ENCODE data around the gene ZNF430.
"Not testable (repeated sequence)": the region's sequence is repeated elsewhere in the genome, so short reads cannot be mapped to it uniquely, and the experiment has no call there.

ZNF430 gene

DNA sequence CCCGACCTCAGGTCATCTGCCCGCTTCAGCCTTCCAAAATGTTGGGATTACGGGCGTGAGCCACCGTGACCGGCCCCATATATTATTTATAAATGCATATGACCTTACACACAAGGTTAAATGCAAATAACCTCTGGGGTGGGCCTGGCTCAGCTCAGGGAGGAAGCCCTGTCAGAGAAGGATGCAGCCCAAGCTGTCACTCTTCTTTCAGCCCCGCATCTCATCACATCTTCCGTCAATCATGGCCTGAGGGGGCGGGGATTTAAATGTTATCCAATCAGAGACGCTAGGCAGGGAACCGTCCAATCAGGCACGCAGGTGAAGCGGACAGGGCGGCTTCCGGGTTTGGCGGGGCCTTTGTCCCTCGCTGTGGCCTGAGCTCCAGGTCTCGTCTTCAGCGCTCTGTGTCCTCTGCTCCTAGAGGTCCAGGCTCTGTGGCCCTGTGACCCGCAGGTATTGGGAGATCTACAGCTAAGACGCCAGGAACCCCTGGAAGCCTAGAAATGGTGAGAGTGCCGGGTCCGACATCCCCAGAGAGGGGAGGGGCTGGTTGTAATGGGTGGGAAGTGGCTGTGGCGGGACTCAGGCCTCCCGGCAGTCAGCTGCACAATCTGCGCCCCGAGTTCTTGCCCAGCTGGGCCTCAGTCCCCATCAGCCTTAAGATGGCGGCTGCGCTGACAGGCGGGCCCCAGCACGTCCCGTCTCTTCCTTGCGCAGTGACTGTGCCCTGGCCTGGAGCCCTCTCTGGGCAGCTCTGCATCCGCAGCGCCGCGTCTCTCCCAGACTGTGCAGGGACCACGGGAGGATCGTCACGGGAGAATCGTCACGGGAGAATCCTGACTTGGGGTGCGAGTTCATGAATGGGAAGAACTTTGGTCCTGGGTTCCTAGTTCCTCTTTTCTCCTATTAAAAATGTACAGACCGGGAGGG is at the start of gene ZNF430:
Gene ZNF430, plus strand, starts transcription at position 360 of the 930 bp plus-strand sequence. Its CDS starts 144 bp downstream, at position 504.
- peak; percentile 84 for DNase-seq

DNA sequence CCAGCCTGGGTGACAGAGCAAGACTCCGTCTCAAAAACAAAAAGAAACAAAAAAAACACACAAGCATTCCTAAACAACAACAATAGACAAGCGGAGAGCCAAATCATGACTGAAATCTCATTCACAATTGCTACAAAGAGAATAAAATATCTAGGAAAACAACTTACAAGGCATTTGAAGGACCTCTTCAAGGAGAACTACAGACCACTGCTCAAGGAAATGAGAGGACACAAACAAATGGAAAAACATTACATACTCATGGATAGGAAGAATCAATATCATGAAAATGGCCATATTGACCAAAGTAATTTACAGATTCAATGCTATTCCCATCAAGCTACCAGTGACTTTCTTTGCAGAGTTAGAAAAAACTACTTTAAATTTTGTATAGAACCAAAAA is 27.7 kb upstream of the ZNF430 start:
- DNase-seq = not testable (repeated sequence)

DNA sequence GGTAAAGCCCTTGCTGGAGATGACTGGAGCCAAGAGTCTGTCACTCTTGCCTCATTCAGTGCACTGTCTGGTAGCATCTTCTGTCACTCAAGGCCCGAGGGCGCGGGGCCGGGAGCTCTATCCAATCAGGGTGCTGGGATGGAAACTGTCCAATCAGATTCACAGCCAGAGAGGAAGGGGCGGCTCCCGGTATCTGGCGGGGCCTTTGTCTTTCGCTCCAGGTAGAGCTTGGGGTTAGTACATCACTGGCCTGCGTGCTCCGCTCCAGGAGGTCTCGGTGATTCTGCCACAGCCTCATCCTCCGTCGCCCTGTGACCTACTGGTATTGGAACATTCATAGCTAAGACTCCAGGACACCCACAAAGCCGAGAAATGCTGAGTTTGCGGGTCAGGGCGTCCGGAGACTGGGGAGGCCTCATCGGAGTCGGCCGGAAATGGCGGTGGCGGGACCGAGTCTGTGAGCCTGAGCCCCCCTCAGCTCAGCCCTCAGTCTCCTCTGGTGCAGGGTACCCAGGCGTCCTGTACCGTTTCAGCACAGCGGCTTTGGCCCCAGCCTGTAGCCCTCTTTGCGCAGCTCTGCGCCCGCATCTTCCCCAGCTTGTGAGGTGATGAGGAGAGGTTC is 20.6 kb upstream of the ZNF430 start:
- DNase-seq = peak; percentile 80

DNA sequence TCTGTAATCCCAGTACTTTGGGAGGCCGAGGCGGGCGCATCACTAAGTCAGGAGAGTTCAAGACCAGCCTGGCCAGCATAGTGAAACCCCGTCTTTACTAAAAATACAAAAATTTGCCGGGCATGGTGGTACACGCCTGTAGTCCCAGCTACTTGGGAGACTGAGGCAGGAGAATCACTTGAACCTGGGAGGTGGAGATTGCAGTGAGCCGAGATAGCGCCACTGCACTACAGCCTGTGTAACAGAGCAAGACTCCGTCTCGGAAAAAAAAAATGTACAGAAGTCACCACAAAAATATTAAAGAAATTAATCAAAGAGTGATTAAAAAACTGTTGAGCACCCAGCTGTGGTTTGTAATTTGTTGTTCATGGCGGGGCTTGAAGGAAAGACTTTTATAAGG is 781 bp downstream of the ZNF430 start:
- DNase-seq = not testable (repeated sequence)

DNA sequence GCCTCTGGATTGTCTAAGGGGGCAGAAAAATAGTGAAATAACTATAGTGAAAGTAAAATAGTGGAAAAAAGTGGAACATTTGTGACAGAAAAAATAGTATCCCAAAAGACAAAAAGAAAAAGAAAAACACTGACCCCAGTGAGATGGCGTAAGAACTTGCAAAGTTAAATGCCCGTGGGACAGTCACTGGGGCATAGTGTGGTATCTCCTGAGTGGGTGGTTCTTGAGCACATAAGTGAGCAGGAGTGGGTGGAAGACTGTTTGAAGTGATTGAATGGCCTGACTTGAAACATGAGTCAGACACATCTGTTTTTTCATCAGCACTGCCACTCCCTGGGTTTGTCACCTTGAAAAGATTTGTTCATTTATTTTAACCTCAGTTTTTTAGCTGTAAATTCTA is 2.5 kb downstream of the ZNF430 start:
- DNase-seq = no peak

DNA sequence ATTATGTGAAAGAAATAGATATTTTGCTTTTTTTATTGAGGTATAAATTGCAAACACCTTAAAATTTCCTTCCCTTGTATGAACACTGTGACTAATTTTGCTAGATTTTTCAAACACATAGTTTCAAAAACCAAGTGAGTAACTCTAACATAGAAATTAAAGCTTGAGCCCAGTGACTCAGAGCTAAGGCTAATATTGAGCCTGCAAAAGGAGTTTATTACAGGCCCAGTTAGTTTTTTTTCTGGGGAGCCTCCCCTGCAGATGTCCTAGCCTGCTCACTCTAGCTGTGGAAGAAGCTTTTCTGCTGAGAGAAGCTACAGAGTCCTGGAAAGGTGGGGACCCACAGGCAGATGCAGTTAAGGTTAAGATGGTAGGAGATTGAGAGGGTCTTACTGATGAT is 3.4 kb downstream of the ZNF430 start:
- DNase-seq = no peak

DNA sequence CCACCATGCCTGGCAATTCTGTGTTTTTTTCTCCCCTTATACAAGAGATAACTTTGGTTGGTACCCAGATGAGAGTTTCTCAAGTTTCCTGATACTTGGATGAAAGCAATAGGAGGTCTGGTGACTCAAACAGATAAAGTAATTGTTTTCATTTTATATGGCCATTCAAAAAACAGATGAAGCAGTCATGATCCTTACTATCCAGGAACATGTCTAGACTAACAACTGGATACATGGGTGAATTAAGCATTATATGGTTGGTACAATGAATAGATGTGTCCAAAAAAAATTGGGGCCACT is 8.5 kb downstream of the ZNF430 start:
- DNase-seq = no peak

DNA sequence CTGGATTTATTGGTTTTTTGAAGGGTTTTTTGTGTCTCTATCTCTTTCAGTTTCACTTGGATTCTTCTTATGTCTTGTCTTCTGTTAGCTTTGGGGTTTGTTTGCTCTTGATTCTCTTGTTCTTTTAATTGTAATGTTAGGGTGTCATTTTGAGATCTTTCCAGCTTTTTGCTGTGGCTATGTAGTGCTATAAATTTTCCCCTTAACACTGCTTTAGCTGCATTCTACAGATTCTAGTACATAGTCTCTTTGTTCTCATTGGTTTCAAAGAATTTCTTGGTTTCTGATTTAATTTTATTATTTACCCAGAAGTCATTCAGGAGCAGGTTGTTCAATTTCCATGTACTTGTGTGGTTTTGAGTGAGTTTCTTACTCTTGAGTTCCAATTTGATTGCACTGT is 24.6 kb downstream of the ZNF430 start:
- no peak for DNase-seq

DNA sequence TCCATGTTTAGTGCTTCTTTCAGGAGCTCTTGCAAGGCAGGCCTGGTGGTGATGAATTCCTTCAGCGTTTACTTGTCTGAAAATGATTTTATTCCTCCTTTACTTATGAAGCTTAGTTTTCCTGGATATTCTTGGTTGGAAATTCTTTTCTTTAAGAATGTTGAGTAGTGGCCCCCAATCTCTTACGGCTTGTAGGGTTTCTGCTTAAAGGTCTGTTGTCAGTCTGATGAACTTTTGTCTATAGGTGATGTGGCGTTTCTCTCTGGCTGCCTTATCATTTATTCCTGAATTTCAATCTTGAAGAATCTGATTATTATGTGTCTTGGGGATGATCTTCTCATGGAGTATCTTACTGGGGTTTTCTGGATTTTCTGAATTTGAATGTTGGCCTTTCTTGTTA is 26.0 kb downstream of the ZNF430 start:
- DNase-seq = no peak

DNA sequence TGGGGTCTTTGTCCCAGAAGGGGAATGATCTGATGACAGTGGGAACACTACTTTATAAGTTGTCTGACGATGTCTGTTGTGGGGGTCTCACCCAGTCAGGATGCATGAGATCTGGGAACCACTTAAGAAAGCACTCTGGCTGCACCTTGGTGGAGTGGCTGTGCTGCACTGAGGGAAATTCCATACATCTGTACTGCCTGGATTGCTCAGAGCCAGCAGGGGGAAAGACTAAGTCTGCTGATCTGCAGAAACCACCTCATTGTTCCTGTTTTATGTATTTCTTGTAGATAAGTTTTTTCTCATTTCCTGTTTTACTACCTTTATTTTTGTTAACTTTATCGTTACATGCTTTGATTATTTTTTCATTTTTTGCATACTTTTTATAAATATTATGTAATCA is 27.3 kb downstream of the ZNF430 start:
- no peak for DNase-seq

DNA sequence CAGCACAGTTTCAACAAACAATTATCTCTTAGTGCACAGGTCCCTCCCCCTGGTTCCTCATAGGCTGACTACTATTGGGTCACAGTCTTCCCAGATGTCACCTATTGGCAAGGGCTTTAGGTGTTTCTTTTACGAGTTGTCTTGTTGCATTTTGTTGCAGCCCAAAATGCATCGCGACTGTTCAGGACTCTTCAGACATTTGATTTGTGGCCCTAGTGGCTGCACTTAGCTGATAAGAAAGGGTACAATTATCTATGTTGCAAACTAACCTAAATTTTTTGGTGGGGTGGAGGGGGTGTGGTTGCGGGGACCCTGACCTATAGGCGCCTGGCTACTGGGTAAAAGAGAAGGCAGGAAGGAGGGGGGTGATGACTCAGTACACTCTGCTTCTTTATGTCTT is 32.4 kb downstream of the ZNF430 start:
- DNase-seq = no peak

DNA sequence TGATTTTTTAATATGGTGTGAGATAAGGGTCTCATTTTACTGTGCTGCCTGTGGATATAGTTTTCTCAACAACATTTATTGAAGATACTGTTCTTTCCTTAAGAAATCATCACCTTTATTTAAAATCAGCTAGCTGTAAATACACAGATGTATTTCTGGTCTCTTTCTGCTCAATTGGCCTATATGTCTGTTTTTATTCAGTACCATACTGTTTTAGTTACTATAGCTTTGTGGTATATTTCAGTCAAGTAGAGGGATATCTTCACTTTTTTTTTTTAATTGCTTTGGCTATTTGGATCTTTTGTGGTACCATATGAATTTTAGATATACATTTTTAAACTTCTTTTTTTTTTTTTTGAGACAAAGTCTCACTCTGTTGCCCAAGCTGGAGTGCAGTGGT is 44.9 kb downstream of the ZNF430 start:
- DNase-seq = no peak

DNA sequence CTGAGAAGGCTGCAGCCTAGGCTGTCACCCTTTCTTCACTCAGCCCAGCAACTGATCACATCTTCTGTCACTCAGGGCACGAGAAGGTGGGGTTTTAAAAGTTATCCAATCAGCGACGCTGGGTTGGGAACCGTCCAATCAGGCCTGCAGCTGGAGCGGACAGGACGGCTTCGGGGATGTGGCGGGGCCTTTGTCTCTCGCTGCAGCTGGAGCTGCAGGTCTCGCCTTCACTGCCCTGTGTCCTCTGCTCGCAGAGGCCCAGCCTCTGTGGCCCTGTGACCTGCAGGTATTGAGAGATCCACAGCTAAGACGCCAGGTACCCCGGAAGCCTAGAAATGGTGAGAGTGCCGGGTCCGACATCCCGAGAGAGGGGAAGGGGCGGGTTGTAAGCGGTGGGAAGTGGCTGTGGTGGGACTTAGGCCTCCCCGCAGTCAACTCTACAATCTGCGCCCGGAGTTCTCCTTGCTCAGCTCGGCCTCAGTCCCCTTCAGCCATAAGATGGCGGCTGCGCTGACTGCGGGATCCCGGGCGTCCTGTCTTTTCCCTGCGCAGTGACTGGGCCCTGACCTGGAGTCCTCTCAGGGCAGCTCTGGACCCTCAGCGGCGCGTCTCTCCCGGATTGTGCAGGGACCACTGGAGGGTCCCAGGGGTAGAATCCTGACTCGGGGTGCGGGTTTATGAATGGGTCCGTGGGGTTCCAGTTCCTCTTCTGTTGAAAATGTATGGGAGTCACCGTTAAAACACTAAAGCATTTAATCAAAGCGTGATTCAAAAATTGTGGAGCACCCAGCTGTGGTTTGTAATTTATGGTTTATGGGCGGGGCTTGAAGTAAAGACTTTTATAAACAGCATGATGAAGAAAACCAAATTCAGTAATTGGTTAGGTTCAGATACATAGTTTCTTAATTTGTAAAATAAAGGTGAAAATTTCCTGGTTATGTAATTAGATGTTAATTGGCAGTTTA is 61.8 kb downstream of the ZNF430 start, which contains the start of gene ZNF714:
Gene ZNF714, plus strand, starts transcription at position 193 of the 965 bp plus-strand sequence. CDS start 16,066 bp downstream, outside the sequence.
- DNase-seq = peak; percentile 72

DNA sequence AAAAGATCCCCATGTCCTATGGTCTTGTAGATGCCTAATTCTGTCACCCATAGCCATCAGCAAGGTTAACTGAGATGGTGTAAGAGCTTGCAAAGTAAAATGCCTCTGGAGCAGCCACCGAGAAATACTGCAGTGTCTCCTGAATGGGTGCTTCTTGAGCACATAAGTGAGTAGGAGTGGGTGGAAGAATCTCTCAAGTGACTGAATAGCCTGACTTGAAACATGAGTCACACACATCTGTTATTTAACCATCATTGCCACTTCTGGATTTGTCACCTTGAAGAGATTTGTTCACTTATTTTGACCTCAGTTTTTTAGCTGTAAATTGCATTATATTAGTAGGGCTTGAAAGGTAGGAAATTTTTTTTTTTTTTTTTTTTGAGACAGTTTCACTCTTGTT is 63.9 kb downstream of the ZNF430 start:
- no peak for DNase-seq

DNA sequence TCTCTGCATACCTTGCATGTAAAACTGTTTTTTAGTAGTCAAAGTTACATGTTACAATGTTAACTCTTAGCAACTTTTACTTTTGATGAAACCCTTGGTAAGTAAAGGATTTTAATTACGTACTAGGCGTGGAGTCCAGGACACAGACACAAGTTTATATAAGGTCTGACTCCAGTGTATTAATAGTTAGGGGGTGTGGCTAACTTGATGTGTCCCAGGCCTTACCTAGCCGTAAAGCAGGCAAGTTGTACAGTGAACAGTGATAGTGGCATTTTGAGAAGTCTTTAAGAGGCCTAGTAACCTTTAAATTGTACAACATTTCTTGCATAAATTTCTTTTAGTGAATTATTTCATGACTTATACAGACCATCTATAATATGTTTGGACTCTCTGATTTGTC is 67.4 kb downstream of the ZNF430 start:
- no peak for DNase-seq

DNA sequence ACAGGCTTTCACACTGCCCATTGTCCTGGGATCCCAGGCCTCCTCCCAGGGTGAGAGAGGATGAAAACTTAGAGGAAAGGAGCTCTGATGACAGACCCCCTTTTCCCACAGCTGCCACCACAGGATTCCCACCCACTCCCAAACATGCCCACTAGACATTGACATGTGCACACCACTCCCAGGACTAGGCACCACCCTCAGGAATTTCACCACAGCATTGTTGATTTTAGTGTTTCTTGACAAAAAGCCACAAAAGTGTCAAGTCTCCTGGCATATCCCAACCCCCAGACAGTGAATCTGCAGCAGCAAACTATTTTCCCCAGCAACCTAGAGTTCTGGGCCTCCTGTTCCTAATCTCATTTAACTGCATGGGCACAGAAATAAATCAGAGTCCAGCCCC is 71.7 kb downstream of the ZNF430 start:
- DNase-seq = no peak

DNA sequence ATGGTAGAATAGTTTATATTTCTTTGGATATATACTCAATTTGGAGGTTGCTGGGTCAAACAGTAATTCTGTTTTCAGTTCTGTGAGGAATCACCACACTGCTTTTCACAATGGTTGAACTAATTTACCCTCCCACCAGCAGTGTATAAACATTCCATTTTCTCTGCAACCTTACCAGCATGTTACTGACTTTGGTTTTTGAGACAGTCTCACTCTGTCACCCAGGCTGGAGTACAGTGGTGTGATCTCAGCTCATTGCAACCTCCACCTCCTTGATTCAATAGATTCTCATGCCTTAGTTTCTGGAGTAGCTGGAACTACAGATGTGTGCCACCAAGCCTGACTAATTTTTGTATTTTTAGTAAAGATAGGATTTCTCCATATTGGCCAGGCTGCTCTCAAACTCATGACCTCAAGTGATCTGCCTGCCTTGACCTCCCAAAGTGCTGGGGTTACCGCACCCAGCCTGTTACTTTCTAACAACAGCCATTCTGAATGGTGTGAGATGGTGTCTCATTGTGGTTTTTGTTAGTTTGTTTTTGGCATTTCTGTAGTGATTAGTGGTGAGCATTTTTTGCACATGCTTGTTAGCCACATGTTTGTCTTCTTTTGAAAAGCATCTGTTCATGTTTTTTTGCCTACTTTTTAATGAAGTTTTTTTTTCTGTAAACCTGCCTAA is 74.0 kb downstream of the ZNF430 start:
- DNase-seq = no peak

DNA sequence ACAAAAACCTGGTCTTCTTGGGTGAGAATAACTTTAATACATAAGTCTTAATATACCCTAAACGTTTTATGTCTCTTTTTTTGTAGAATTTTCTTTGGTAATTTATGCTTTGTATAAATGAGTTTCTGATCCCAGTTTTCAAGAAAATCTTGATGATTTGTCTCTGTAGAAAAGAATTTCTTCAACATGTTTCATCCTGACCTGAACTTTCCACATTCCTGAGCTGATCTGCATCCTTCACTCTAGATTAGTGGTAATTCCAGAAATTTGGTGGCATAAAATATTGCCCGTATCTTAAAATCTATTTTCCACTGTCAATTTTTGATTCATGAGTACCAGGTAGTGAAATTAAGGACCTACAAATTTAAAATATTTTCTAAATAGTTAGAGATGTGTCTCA is 77.8 kb downstream of the ZNF430 start:
- DNase-seq = no peak

DNA sequence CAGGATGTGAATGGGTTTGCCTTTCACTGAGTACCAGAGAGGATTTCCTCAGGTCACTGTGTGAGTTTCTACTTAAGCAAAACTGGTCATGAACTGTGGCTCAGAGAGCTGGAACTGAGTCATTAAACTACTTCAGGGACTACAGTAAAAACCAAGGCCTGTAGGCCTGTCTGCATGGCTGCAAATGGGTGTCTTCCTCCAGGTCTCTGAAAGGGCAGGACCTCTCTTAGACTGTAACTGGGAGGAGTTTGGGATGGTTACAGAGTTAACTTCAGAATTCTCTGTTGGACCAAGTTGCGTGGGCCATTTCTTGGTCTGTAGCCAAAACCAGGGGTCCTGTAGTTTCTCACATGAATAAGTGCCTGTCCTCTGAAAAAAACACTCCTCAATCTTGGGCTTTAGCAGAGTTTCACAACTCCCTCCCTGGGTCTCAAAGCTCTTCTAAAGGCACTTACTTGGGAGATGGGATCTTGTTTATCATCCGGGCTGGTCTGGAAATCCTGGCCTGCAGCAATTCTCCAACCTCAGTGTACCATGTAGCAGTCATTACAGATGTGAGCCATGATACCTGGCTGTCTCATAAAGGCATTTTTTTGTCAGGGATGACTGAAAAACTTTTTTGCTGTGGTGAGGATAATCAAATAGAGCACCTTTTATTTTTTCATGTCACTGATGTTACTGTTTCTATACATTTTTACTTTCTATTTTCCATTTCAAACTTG is 81.2 kb downstream of the ZNF430 start:
- DNase-seq = no peak

DNA sequence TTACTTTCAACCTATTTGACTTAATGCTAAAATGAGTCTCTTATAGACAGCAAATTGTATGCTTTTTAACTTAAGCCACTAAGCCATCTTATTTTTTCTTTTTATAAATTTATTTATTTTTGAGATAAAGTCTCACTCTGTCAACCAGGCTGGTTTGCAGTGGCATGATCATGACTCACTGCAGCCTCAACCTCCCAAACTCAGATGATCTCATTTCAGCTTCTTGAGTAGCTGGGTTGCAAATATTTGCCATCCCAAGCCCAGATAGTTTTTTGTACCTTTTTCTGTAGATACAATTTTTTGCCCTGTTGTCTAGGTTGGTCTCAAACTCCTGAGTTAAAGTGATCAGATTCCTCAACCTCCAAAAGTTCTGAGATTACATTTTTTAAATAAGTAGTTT is 88.7 kb downstream of the ZNF430 start:
- no peak for DNase-seq
